ENCODE measurements around the gene DNAJA1.

DNAJA1 gene

DNA sequence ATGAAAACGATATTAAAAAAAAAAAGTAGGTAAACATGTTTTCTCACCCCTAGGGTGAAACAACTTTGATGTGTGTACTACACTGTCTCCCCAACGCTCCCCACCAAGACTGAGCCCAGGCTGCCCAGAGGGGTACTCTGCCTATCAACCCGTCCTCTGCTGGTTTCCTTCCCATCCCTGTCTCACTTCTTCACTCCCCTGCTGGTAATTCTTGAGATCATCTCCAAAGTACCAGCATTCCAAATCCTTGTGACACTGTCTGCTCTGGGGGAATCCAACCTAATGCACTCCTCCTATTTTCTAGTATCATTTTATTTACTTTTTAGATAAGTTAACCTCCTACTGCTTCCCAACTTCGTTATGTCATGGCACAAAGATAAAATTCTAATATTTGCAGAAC is 17.3 kb upstream of the DNAJA1 start:
- H3K9me3 ChIP-seq (ENCODE audit: insufficient read depth, low read length), result no peaks in the 10 kb centered on the region
- no peak overlapping the region for H3K9ac ChIP-seq (ENCODE audit: insufficient read length, low read depth)
- DNase-seq (ENCODE audit: low read depth, low spot score), result no peak
- TF ChIP-seq ZNF274 (IDR thresholded peaks at IDR 0.05; ENCODE audit: low read depth, low read length) (no peak), YY1 (IDR thresholded peaks at IDR 0.05; ENCODE audit: insufficient read depth, insufficient read length) (no peak)
- no peaks in the 10 kb centered on the region for H3K27me3 ChIP-seq (ENCODE audit: insufficient read depth, insufficient read length)
- no peak overlapping the region for H3K4me3 ChIP-seq (ENCODE audit: insufficient read length, low read depth)
- peaks cover 6% of the 10 kb centered on the region for H3K36me3 ChIP-seq (ENCODE audit: insufficient read depth, insufficient read length, low read length)
- no peaks in the 10 kb centered on the region for H3K4me1 ChIP-seq (ENCODE audit: insufficient read depth, insufficient read length)

DNA sequence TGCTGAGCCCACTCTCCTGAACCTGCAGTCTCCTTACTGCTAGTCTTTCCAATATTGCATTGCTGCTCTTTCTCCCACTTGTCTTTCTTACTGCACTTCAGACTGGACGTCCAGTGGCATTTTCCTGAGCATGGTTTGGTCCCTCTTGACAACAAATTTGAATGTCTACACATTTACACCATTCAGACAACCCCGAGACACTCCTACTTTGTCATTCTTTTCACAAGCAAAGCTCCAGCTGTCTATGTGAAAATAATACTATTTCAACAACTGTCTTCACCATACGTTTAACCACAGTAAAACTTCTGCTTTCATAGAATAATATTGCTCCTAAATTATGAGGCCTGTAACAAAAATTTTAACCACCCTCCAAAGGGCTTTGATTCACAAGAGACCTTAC is 13.2 kb upstream of the DNAJA1 start:
- H3K4me1 ChIP-seq (ENCODE audit: insufficient read depth, insufficient read length), result no peaks in the 10 kb centered on the region
- H3K36me3 ChIP-seq (ENCODE audit: insufficient read depth, insufficient read length, low read length), result peaks cover 11% of the 10 kb centered on the region
- no peaks in the 10 kb centered on the region for H3K27me3 ChIP-seq (ENCODE audit: insufficient read depth, insufficient read length)
- no peak overlapping the region for H3K9ac ChIP-seq (ENCODE audit: insufficient read length, low read depth)
- no peak for TF ChIP-seq ZNF274 (IDR thresholded peaks at IDR 0.05; ENCODE audit: low read depth, low read length)
- no peak for TF ChIP-seq SUZ12 (IDR thresholded peaks at IDR 0.05; ENCODE audit: extremely low read depth, insufficient read depth, insufficient read length)
- DNase-seq (ENCODE audit: low read depth, low spot score), result no peak
- no peak overlapping the region for H3K4me3 ChIP-seq (ENCODE audit: insufficient read length, low read depth)
- no peaks in the 10 kb centered on the region for H3K9me3 ChIP-seq (ENCODE audit: insufficient read depth, low read length)

DNA sequence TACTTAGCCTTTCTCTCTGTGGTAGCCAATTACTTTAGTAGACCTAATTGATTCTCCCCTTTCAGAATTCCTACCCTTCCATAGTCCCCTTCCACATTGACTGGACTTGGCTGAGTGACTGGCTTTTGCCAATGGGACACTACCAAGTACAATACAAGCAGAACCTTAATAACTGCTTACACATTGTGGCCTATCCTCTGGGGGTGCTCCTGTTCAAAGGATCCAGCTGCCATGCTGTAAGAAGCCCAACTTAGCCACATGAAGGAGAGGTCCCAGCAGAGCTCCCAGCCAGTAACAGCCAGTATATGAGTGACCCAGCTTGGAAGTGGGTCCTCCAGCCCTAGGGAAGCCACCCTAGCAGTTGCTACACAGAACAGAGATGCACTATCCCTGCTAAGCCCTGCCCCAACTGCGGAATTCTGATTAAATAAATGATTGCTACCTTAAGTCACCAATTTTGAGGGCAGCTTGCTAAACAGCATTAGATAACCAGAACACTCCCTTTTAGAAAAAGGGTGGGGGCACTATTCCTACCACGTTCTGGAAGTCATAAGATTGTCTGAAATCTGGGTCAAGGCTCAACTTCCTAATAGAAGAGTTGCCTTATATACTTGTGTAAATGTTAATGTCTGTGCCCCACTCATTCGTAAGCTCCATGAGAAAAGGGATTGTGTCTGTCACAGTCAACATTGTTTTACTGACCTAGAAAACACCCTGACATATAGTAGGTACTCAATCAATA is 12.6 kb upstream of the DNAJA1 start:
- no peaks in the 10 kb centered on the region for H3K4me1 ChIP-seq (ENCODE audit: insufficient read depth, insufficient read length)
- no peak overlapping the region for H3K9ac ChIP-seq (ENCODE audit: insufficient read length, low read depth)
- no peaks in the 10 kb centered on the region for H3K27me3 ChIP-seq (ENCODE audit: insufficient read depth, insufficient read length)
- no peaks in the 10 kb centered on the region for H3K9me3 ChIP-seq (ENCODE audit: insufficient read depth, low read length)
- peaks cover 16% of the 10 kb centered on the region for H3K36me3 ChIP-seq (ENCODE audit: insufficient read depth, insufficient read length, low read length)
- no peak for DNase-seq (ENCODE audit: low read depth, low spot score)
- H3K4me3 ChIP-seq (ENCODE audit: insufficient read length, low read depth), result no peak overlapping the region
- TF ChIP-seq YY1 (IDR thresholded peaks at IDR 0.05; ENCODE audit: insufficient read depth, insufficient read length) (no peak), SUZ12 (IDR thresholded peaks at IDR 0.05; ENCODE audit: extremely low read depth, insufficient read depth, insufficient read length) (no peak), ZNF274 (IDR thresholded peaks at IDR 0.05; ENCODE audit: low read depth, low read length) (no peak)

DNA sequence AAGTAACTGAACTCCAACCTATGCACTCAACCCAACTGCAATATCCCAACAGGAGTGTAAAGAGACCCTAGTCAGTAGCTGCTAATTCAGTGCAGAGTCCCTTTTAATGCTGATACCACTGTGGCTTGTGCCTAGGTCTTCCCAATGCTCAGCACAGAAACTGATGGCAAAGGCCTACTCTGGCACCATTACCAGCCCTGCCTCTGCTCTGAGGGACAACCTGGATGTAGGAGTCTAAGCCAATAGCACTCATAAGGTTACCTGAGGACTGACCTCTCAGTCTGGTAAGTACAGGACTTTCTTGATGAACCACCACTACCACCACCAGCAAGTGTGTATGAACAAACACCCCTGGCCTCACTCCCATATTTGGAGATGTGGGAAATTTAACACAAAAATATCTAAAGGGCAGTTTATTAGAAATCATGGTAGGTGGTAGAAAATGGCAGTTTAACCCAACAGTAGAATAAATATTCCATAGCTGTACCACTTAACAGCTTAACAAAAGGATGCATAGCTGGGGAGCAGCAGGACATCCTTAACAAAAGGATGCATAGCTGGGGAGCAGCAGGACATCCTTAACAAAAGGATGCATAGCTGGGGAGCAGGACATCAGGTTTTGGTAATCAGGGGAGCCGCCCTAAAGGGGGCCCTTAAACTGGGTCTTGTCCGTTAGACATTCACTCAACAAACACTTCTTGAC is 11.0 kb upstream of the DNAJA1 start:
- Histone ChIP-seq H3K9ac (ENCODE audit: insufficient read length, low read depth) (no peak overlapping the region), H3K4me1 (ENCODE audit: insufficient read depth, insufficient read length) (no peaks in the 10 kb centered on the region), H3K9me3 (ENCODE audit: insufficient read depth, low read length) (no peaks in the 10 kb centered on the region), H3K4me3 (ENCODE audit: insufficient read length, low read depth) (no peak overlapping the region), H3K36me3 (ENCODE audit: insufficient read depth, insufficient read length, low read length) (peaks cover 18% of the 10 kb centered on the region), H3K27me3 (ENCODE audit: insufficient read depth, insufficient read length) (no peaks in the 10 kb centered on the region)
- no peak for TF ChIP-seq YY1 (IDR thresholded peaks at IDR 0.05; ENCODE audit: insufficient read depth, insufficient read length)
- no peak for TF ChIP-seq SUZ12 (IDR thresholded peaks at IDR 0.05; ENCODE audit: extremely low read depth, insufficient read depth, insufficient read length)
- TF ChIP-seq ZNF274 (IDR thresholded peaks at IDR 0.05; ENCODE audit: low read depth, low read length), result no peak
- no peak for DNase-seq (ENCODE audit: low read depth, low spot score)

- Histone ChIP-seq H3K36me3 (ENCODE audit: insufficient read depth, insufficient read length, low read length) (peaks cover 22% of the 10 kb centered on the region), H3K4me1 (ENCODE audit: insufficient read depth, insufficient read length) (no peaks in the 10 kb centered on the region), H3K27me3 (ENCODE audit: insufficient read depth, insufficient read length) (no peaks in the 10 kb centered on the region), H3K9ac (ENCODE audit: insufficient read length, low read depth) (no peak overlapping the region), H3K9me3 (ENCODE audit: insufficient read depth, low read length) (no peaks in the 10 kb centered on the region), H3K4me3 (ENCODE audit: insufficient read length, low read depth) (no peak overlapping the region)
- DNase-seq (ENCODE audit: low read depth, low spot score), result no peak
- no peak for TF ChIP-seq SUZ12 (IDR thresholded peaks at IDR 0.05; ENCODE audit: extremely low read depth, insufficient read depth, insufficient read length)
- no peak for TF ChIP-seq YY1 (IDR thresholded peaks at IDR 0.05; ENCODE audit: insufficient read depth, insufficient read length)
- no peak for TF ChIP-seq ZNF274 (IDR thresholded peaks at IDR 0.05; ENCODE audit: low read depth, low read length)
These were observed 10.4 kb upstream of the DNAJA1 start for GRCh38 chr9:33014665-33015014.

GRCh38 chr9:33017283-33018041 is 7.6 kb upstream of the DNAJA1 start:
- no peak for TF ChIP-seq SUZ12 (IDR thresholded peaks at IDR 0.05; ENCODE audit: extremely low read depth, insufficient read depth, insufficient read length)
- TF ChIP-seq YY1 (IDR thresholded peaks at IDR 0.05; ENCODE audit: insufficient read depth, insufficient read length), result no peak
- no peak for TF ChIP-seq ZNF274 (IDR thresholded peaks at IDR 0.05; ENCODE audit: low read depth, low read length)
- Histone ChIP-seq H3K9ac (ENCODE audit: insufficient read length, low read depth) (no peak overlapping the region), H3K36me3 (ENCODE audit: insufficient read depth, insufficient read length, low read length) (peaks cover 42% of the 10 kb centered on the region), H3K4me3 (ENCODE audit: insufficient read length, low read depth) (no peak overlapping the region), H3K9me3 (ENCODE audit: insufficient read depth, low read length) (no peaks in the 10 kb centered on the region), H3K4me1 (ENCODE audit: insufficient read depth, insufficient read length) (no peaks in the 10 kb centered on the region), H3K27me3 (ENCODE audit: insufficient read depth, insufficient read length) (no peaks in the 10 kb centered on the region)
- no peak for DNase-seq (ENCODE audit: low read depth, low spot score)

- Histone ChIP-seq H3K9me3 (ENCODE audit: insufficient read depth, low read length) (no peaks in the 10 kb centered on the region), H3K4me1 (ENCODE audit: insufficient read depth, insufficient read length) (no peaks in the 10 kb centered on the region), H3K36me3 (ENCODE audit: insufficient read depth, insufficient read length, low read length) (peaks cover 56% of the 10 kb centered on the region), H3K27me3 (ENCODE audit: insufficient read depth, insufficient read length) (no peaks in the 10 kb centered on the region), H3K4me3 (ENCODE audit: insufficient read length, low read depth) (no peak overlapping the region), H3K9ac (ENCODE audit: insufficient read length, low read depth) (no peak overlapping the region)
- no peak for DNase-seq (ENCODE audit: low read depth, low spot score)
- TF ChIP-seq SUZ12 (IDR thresholded peaks at IDR 0.05; ENCODE audit: extremely low read depth, insufficient read depth, insufficient read length) (no peak), YY1 (IDR thresholded peaks at IDR 0.05; ENCODE audit: insufficient read depth, insufficient read length) (no peak), ZNF274 (IDR thresholded peaks at IDR 0.05; ENCODE audit: low read depth, low read length) (no peak)
These were observed 5.3 kb upstream of the DNAJA1 start for GRCh38 chr9:33019797-33020196.
